CD8-positive, alpha-beta memory T cell (primary cell): ENCODE data around the gene CASP1. TPM values are rescaled to one million over a fixed set of nuclear protein-coding genes. Genes with fewer than 3 reads are reported as not detected.

Experiments
- CTCF ChIA-PET: fragments of 350-600 bp; sonication (Branson Sonifier 250); formaldehyde crosslinking; loops from one replicate; lab custom pipeline; 2021; ENCODE audit warnings: antibody characterized with exemption; lab: Charles Lee
- POLR2A ChIA-PET: fragments of 350-600 bp; sonication (Branson Sonifier 250); formaldehyde crosslinking; loops from one replicate; lab custom pipeline; 2021; ENCODE audit warnings: antibody characterized with exemption; lab: Charles Lee
- DNase-seq, 5 donors: peaks; one replicate each; pipeline versions ENCODE4 v3.0.0 to v3.0.0-alpha.2; 2020 to 2022; ENCODE audit warnings: mixed read lengths in 1 of 5
- H3K27ac ChIP-seq: one replicate; pipeline ENCODE4 v1.7.0; 2013; ENCODE audit warnings: low read depth, mild to moderate bottlenecking, low read length, moderate library complexity
- H3K27me3 ChIP-seq: 2 replicates; pipeline ENCODE4 v1.7.0; 2013; ENCODE audit warnings: low read length, mild to moderate bottlenecking; ENCODE audit not compliant: insufficient read depth, poor library complexity, severe bottlenecking
- H3K36me3 ChIP-seq: 2 replicates; pipeline ENCODE4 v1.7.0; 2013; ENCODE audit warnings: mild to moderate bottlenecking, low read length, moderate library complexity; ENCODE audit not compliant: insufficient read depth
- H3K4me1 ChIP-seq: 2 replicates; pipeline ENCODE4 v1.7.0; 2013; ENCODE audit warnings: mild to moderate bottlenecking, low read length, moderate library complexity; ENCODE audit not compliant: insufficient read depth
- H3K4me3 ChIP-seq: 2 replicates; pipeline ENCODE4 v1.7.0; 2013; ENCODE audit warnings: mild to moderate bottlenecking, low read length
- H3K9me3 ChIP-seq: 2 replicates; pipeline ENCODE4 v1.7.0; 2013; ENCODE audit warnings: mild to moderate bottlenecking, low read length
- H3K27ac Mint-ChIP-seq, 8 donors: one replicate each; pipeline ENCODE4 v1.8.0; 2020 to 2021; ENCODE audit warnings: mixed read lengths in 8 of 8, mild to moderate bottlenecking in 6 of 8, inconsistent platforms in 3 of 8, moderate library complexity in 3 of 8
- H3K27me3 Mint-ChIP-seq, 2 donors: one replicate each; pipeline ENCODE4 v1.8.0; 2020 to 2021; ENCODE audit warnings: mixed read lengths in 2 of 2, mild to moderate bottlenecking in 1 of 2, moderate library complexity in 1 of 2
- H3K36me3 Mint-ChIP-seq, 3 donors: one replicate each; pipeline ENCODE4 v1.8.0; 2020 to 2021; ENCODE audit warnings: mixed read lengths in 3 of 3, inconsistent platforms in 1 of 3, mild to moderate bottlenecking in 1 of 3
- H3K4me1 Mint-ChIP-seq, 3 donors: one replicate each; pipeline ENCODE4 v1.8.0; 2020 to 2021; ENCODE audit warnings: mixed read lengths in 3 of 3, inconsistent platforms in 1 of 3, mild to moderate bottlenecking in 1 of 3
- H3K4me3 Mint-ChIP-seq, 7 donors: one replicate each; pipeline ENCODE4 v1.8.0; 2020 to 2021; ENCODE audit warnings: mixed read lengths in 7 of 7, mild to moderate bottlenecking in 6 of 7, moderate library complexity in 4 of 7, inconsistent platforms in 2 of 7
- H3K9me3 Mint-ChIP-seq, 5 donors: one replicate each; pipeline ENCODE4 v1.8.0; 2020 to 2022; ENCODE audit warnings: mixed read lengths in 5 of 5, mild to moderate bottlenecking in 3 of 5, moderate library complexity in 2 of 5, inconsistent platforms in 1 of 5
- polyA plus RNA-seq: library from polyadenylated mRNA; unstranded; fragments of 300-500 nt; fragmentation: Illumina TruSeq; gene quantifications from one replicate; pipeline ENCODE4 v1.2.3, GENCODE V29; 2021
- total RNA-seq, 2 experiments: library from RNA; stranded (reverse); gene quantifications; one replicate each; pipeline ENCODE4 v1.2.3, GENCODE V29; 2021

Gene CASP1
- total and polyA plus RNA-seq, 3 experiments from 2014 or later = 30.0 to 152 (median 36.2) TPM

- peaks cover 6% of the 10 kb centered on the region for H3K36me3 ChIP-seq
- no peaks in the 10 kb centered on the region for H3K27me3 Mint-ChIP-seq
- no peak overlapping the region for H3K4me3 ChIP-seq
- H3K27ac ChIP-seq = no peak overlapping the region
- H3K27me3 ChIP-seq = no peaks in the 10 kb centered on the region
- H3K36me3 Mint-ChIP-seq = peaks cover under 1 to 34% (median 18%) of the 10 kb centered on the region in 3 donors
- ChIA-PET POLR2A (no interaction called here), CTCF (no interaction called here)
- H3K4me3 Mint-ChIP-seq = no peak overlapping the region
- no peaks in the 10 kb centered on the region for H3K9me3 ChIP-seq
- H3K27ac Mint-ChIP-seq = peak overlapping the region in 6 of 8 donors; percentile 7 to 68 (median 22)
- peaks cover 0 to 2% (median 0%) of the 10 kb centered on the region in 5 donors for H3K9me3 Mint-ChIP-seq
- peaks cover 13 to 28% (median 21%) of the 10 kb centered on the region in 3 donors for H3K4me1 Mint-ChIP-seq
- DNase-seq = no peak
- no peaks in the 10 kb centered on the region for H3K4me1 ChIP-seq
Measured at GRCh38 chr11:105022527-105022926, 12.4 kb downstream of the CASP1 start.

- CTCF ChIA-PET = interaction anchor here (1.0 kb wide), 1 partner anchor 110 kb away, joined by 3 read pairs; the partner anchor contains the start of gene CASP12
- H3K4me3 ChIP-seq = no peak overlapping the region
- no peak for DNase-seq
- no peak overlapping the region for H3K27ac Mint-ChIP-seq
- H3K9me3 Mint-ChIP-seq = no peaks in the 10 kb centered on the region
- H3K36me3 ChIP-seq = no peaks in the 10 kb centered on the region
- no peaks in the 10 kb centered on the region for H3K4me1 Mint-ChIP-seq
- peaks cover 0 to 1% of the 10 kb centered on the region in 2 donors for H3K27me3 Mint-ChIP-seq
- POLR2A ChIA-PET = no interaction called here
- H3K4me3 Mint-ChIP-seq = no peak overlapping the region
- no peaks in the 10 kb centered on the region for H3K4me1 ChIP-seq
- H3K27ac ChIP-seq = no peak overlapping the region
- peaks cover 0 to 1% (median 0%) of the 10 kb centered on the region in 3 donors for H3K36me3 Mint-ChIP-seq
- H3K27me3 ChIP-seq = no peaks in the 10 kb centered on the region
- no peaks in the 10 kb centered on the region for H3K9me3 ChIP-seq
Measured at GRCh38 chr11:105007463-105007862, 27.5 kb downstream of the CASP1 start.

GRCh38 chr11:105005451-105005845 lies 29.5 kb downstream of the CASP1 start:
- Histone ChIP-seq H3K4me1 (no peaks in the 10 kb centered on the region), H3K4me3 (no peak overlapping the region), H3K9me3 (no peaks in the 10 kb centered on the region), H3K27me3 (no peaks in the 10 kb centered on the region), H3K27ac (no peak overlapping the region), H3K36me3 (no peaks in the 10 kb centered on the region)
- H3K36me3 Mint-ChIP-seq = peaks cover 0 to 1% (median 0%) of the 10 kb centered on the region in 3 donors
- H3K27ac Mint-ChIP-seq = no peak overlapping the region
- no peak overlapping the region for H3K4me3 Mint-ChIP-seq
- H3K27me3 Mint-ChIP-seq = peaks cover 0 to 1% of the 10 kb centered on the region in 2 donors
- ChIA-PET CTCF (no interaction called here), POLR2A (no interaction called here)
- H3K4me1 Mint-ChIP-seq = peaks cover 5 to 8% (median 6%) of the 10 kb centered on the region in 3 donors
- no peak for DNase-seq
- H3K9me3 Mint-ChIP-seq = no peaks in the 10 kb centered on the region

GRCh38 chr11:105004021-105004420 lies 30.9 kb downstream of the CASP1 start:
- Histone ChIP-seq H3K36me3 (no peaks in the 10 kb centered on the region), H3K9me3 (no peaks in the 10 kb centered on the region), H3K4me3 (no peak overlapping the region), H3K4me1 (no peaks in the 10 kb centered on the region), H3K27me3 (no peaks in the 10 kb centered on the region), H3K27ac (no peak overlapping the region)
- peaks cover 0 to 1% (median 0%) of the 10 kb centered on the region in 3 donors for H3K36me3 Mint-ChIP-seq
- H3K4me1 Mint-ChIP-seq = peaks cover 5 to 16% (median 6%) of the 10 kb centered on the region in 3 donors
- ChIA-PET CTCF (no interaction called here), POLR2A (no interaction called here)
- no peak overlapping the region for H3K4me3 Mint-ChIP-seq
- H3K9me3 Mint-ChIP-seq = no peaks in the 10 kb centered on the region
- DNase-seq = no peak
- no peaks in the 10 kb centered on the region for H3K27me3 Mint-ChIP-seq
- H3K27ac Mint-ChIP-seq = no peak overlapping the region

- no peaks in the 10 kb centered on the region for H3K36me3 ChIP-seq
- no peak overlapping the region for H3K4me3 ChIP-seq
- CTCF ChIA-PET = interaction anchor here (1.6 kb wide), 1 partner anchor 395 kb away, joined by 3 read pairs; no protein-coding TSS in a partner anchor
- H3K27me3 Mint-ChIP-seq = no peaks in the 10 kb centered on the region
- H3K9me3 Mint-ChIP-seq = no peaks in the 10 kb centered on the region
- no peak overlapping the region for H3K27ac Mint-ChIP-seq
- no peak for DNase-seq
- H3K36me3 Mint-ChIP-seq = peaks cover 0 to 1% (median 0%) of the 10 kb centered on the region in 3 donors
- no peaks in the 10 kb centered on the region for H3K4me1 ChIP-seq
- no peaks in the 10 kb centered on the region for H3K27me3 ChIP-seq
- H3K9me3 ChIP-seq = no peaks in the 10 kb centered on the region
- H3K4me3 Mint-ChIP-seq = no peak overlapping the region
- no peak overlapping the region for H3K27ac ChIP-seq
- peaks cover 5 to 16% (median 6%) of the 10 kb centered on the region in 3 donors for H3K4me1 Mint-ChIP-seq
- POLR2A ChIA-PET = no interaction called here
Measured at GRCh38 chr11:105003151-105003550, 31.8 kb downstream of the CASP1 start.

GRCh38 chr11:105000797-105001196 lies 34.1 kb downstream of the CASP1 start:
- H3K27ac Mint-ChIP-seq = peak overlapping the region in 1 of 8 donors; percentile 26
- Histone ChIP-seq H3K4me3 (no peak overlapping the region), H3K36me3 (no peaks in the 10 kb centered on the region), H3K4me1 (no peaks in the 10 kb centered on the region), H3K9me3 (no peaks in the 10 kb centered on the region), H3K27ac (no peak overlapping the region), H3K27me3 (no peaks in the 10 kb centered on the region)
- ChIA-PET POLR2A (no interaction called here), CTCF (interaction anchor here (0.9 to 1.5 kb wide), 6 partner anchors 9 to 388 kb away, joined by 3 to 4 read pairs (median 3); no protein-coding TSS in a partner anchor)
- H3K36me3 Mint-ChIP-seq = no peaks in the 10 kb centered on the region
- H3K9me3 Mint-ChIP-seq = no peaks in the 10 kb centered on the region
- peak; percentile 48 to 70 (median 48) for DNase-seq
- no peaks in the 10 kb centered on the region for H3K27me3 Mint-ChIP-seq
- H3K4me3 Mint-ChIP-seq = no peak overlapping the region
- H3K4me1 Mint-ChIP-seq = peaks cover 5 to 16% (median 6%) of the 10 kb centered on the region in 3 donors

GRCh38 chr11:105000167-105000566 lies 34.8 kb downstream of the CASP1 start:
- peak in 1 of 5 donors; percentile 2 for DNase-seq
- CTCF ChIA-PET = interaction anchor here (0.9 to 1.5 kb wide), 5 partner anchors 8 to 387 kb away, joined by 3 to 4 read pairs (median 3); no protein-coding TSS in a partner anchor
- no peaks in the 10 kb centered on the region for H3K36me3 Mint-ChIP-seq

GRCh38 chr11:104999721-105000120 lies 35.2 kb downstream of the CASP1 start:
- Histone ChIP-seq H3K36me3 (no peaks in the 10 kb centered on the region), H3K27me3 (no peaks in the 10 kb centered on the region), H3K4me1 (no peaks in the 10 kb centered on the region), H3K4me3 (no peak overlapping the region), H3K9me3 (no peaks in the 10 kb centered on the region), H3K27ac (no peak overlapping the region)
- DNase-seq = no peak
- H3K4me3 Mint-ChIP-seq = no peak overlapping the region
- POLR2A ChIA-PET = no interaction called here
- CTCF ChIA-PET = no interaction called here
- H3K4me1 Mint-ChIP-seq = peaks cover 6 to 20% (median 10%) of the 10 kb centered on the region in 3 donors
- H3K27ac Mint-ChIP-seq = no peak overlapping the region
- H3K9me3 Mint-ChIP-seq = no peaks in the 10 kb centered on the region
- no peaks in the 10 kb centered on the region for H3K27me3 Mint-ChIP-seq
- H3K36me3 Mint-ChIP-seq = peaks cover 0 to 4% (median 0%) of the 10 kb centered on the region in 3 donors

More at GRCh38 chr11:105000167-105000566, 34.8 kb downstream of the CASP1 start:
- H3K9me3 ChIP-seq = no peaks in the 10 kb centered on the region
- H3K27ac ChIP-seq = no peak overlapping the region
- Mint-ChIP-seq H3K4me3 (no peak overlapping the region), H3K27me3 (no peaks in the 10 kb centered on the region), H3K9me3 (no peaks in the 10 kb centered on the region), H3K27ac (no peak overlapping the region), H3K4me1 (peaks cover 5 to 16% (median 6%) of the 10 kb centered on the region in 3 donors)
- no peaks in the 10 kb centered on the region for H3K27me3 ChIP-seq
- no peaks in the 10 kb centered on the region for H3K36me3 ChIP-seq
- no peaks in the 10 kb centered on the region for H3K4me1 ChIP-seq
- no peak overlapping the region for H3K4me3 ChIP-seq
- POLR2A ChIA-PET = no interaction called here
